Fibroblast of skin of back (primary cell): ENCODE measurements around the gene RFC5.
"Not testable (repeated sequence)": the region's sequence is repeated elsewhere in the genome, so short reads cannot be mapped to it uniquely, and the experiment has no call there.

Experiments
- DNase-seq: peaks from one replicate; pipeline ENCODE4 v3.0.0-alpha.2; 2013

RFC5 gene

GRCh38 chr12:118053071-118053985 is 36.8 kb downstream of the RFC5 start:
- DNase-seq: peak; percentile 51

- peak; percentile 63 for DNase-seq
Observed at GRCh38 chr12:118055144-118055557, 38.6 kb downstream of the RFC5 start.

- peak; percentile 9 for DNase-seq
Observed at GRCh38 chr12:118055865-118056773, 39.6 kb downstream of the RFC5 start.

GRCh38 chr12:118058227-118058626 is 41.7 kb downstream of the RFC5 start:
- no peak for DNase-seq

- DNase-seq: no peak
Observed at GRCh38 chr12:118058881-118059280, 42.4 kb downstream of the RFC5 start.

GRCh38 chr12:118059341-118060191 is 43.1 kb downstream of the RFC5 start:
- peak; percentile 76 for DNase-seq

- DNase-seq: peak; percentile 48
Observed at GRCh38 chr12:118060301-118061010, 44.0 kb downstream of the RFC5 start.

- DNase-seq: peak; percentile 65
Observed at GRCh38 chr12:118061011-118061872, 44.7 kb downstream of the RFC5 start, which contains the start of gene WSB2. Gene WSB2 (minus strand): TSS chr12:118061179. CDS start chr12:118061048, 131 bp downstream.

- peak; percentile 71 for DNase-seq
Observed at GRCh38 chr12:118061873-118062843, 45.7 kb downstream of the RFC5 start.

- peak; percentile 27 for DNase-seq
Observed at GRCh38 chr12:118063576-118064391, 47.3 kb downstream of the RFC5 start.

GRCh38 chr12:118064608-118065007 is 48.1 kb downstream of the RFC5 start:
- DNase-seq: no peak

GRCh38 chr12:118065380-118065779 is 48.9 kb downstream of the RFC5 start:
- no peak for DNase-seq

GRCh38 chr12:118068445-118068844 is 51.9 kb downstream of the RFC5 start:
- no peak for DNase-seq

GRCh38 chr12:118070650-118071049 is 54.1 kb downstream of the RFC5 start:
- DNase-seq: no peak

- DNase-seq: no peak
Observed at GRCh38 chr12:118073768-118074167, 57.3 kb downstream of the RFC5 start.

GRCh38 chr12:118081521-118081920 is 65.0 kb downstream of the RFC5 start:
- DNase-seq: not testable (repeated sequence)
